ENCODE data around the gene PRKCA. TPM values are rescaled to one million over a fixed set of nuclear protein-coding genes. Genes with fewer than 3 reads are reported as not detected.
"Not testable (repeated sequence)": the region's sequence is repeated elsewhere in the genome, so short reads cannot be mapped to it uniquely, and the experiment has no call there.

The PRKCA gene
- total RNA-seq, 1 donor from 2014 or later: 29.0 TPM

GRCh38 chr17:66483906-66484305 lies 181.5 kb downstream of the PRKCA start:
- DNase-seq (no peak), ATAC-seq (no peak)
- Histone ChIP-seq H3K9me3 (no peaks in the 10 kb centered on the region), H3K36me3 (no peaks in the 10 kb centered on the region), H3K4me3 (no peak overlapping the region), H3K4me1 (no peaks in the 10 kb centered on the region), H3K27ac (no peak overlapping the region), H3K27me3 (ENCODE audit: low read depth) (no peaks in the 10 kb centered on the region)
- TF ChIP-seq CTCF (IDR thresholded peaks at IDR 0.05): no peak
- intact Hi-C loops (cut with DNase I): no loop called here

- H3K9me3 ChIP-seq: no peaks in the 10 kb centered on the region
These were observed 183.0 kb downstream of the PRKCA start for GRCh38 chr17:66485309-66485947.

GRCh38 chr17:66487121-66487520 lies 184.7 kb downstream of the PRKCA start:
- intact Hi-C loops (cut with DNase I): no loop called here
- TF ChIP-seq CTCF (IDR thresholded peaks at IDR 0.05): no peak
- ATAC-seq (no peak), DNase-seq (no peak)
- no peaks in the 10 kb centered on the region for H3K4me1 ChIP-seq
- no peaks in the 10 kb centered on the region for H3K9me3 ChIP-seq
- H3K36me3 ChIP-seq: no peaks in the 10 kb centered on the region
- H3K27ac ChIP-seq: no peak overlapping the region
- H3K27me3 ChIP-seq (ENCODE audit: low read depth): no peaks in the 10 kb centered on the region
- no peak overlapping the region for H3K4me3 ChIP-seq

More at GRCh38 chr17:66485309-66485947, 183.0 kb downstream of the PRKCA start:
- DNase-seq (no peak), ATAC-seq (no peak)
- intact Hi-C loops (cut with DNase I): no loop called here
- H3K27me3 ChIP-seq (ENCODE audit: low read depth): no peaks in the 10 kb centered on the region
- no peak for TF ChIP-seq CTCF (IDR thresholded peaks at IDR 0.05)
- H3K36me3 ChIP-seq: no peaks in the 10 kb centered on the region
- H3K4me1 ChIP-seq: no peaks in the 10 kb centered on the region
- no peak overlapping the region for H3K4me3 ChIP-seq
- no peak overlapping the region for H3K27ac ChIP-seq

- Histone ChIP-seq H3K27me3 (ENCODE audit: low read depth) (no peaks in the 10 kb centered on the region), H3K9me3 (no peaks in the 10 kb centered on the region), H3K4me3 (no peak overlapping the region), H3K36me3 (no peaks in the 10 kb centered on the region), H3K27ac (no peak overlapping the region), H3K4me1 (no peaks in the 10 kb centered on the region)
- ATAC-seq (no peak), DNase-seq (no peak)
- no peak for TF ChIP-seq CTCF (IDR thresholded peaks at IDR 0.05)
- intact Hi-C loops (cut with DNase I): no loop called here
These were observed 185.6 kb downstream of the PRKCA start for GRCh38 chr17:66487981-66488468.

- Histone ChIP-seq H3K36me3 (no peaks in the 10 kb centered on the region), H3K27me3 (ENCODE audit: low read depth) (no peaks in the 10 kb centered on the region), H3K9me3 (no peaks in the 10 kb centered on the region), H3K27ac (no peak overlapping the region), H3K4me1 (no peaks in the 10 kb centered on the region), H3K4me3 (no peak overlapping the region)
- DNase-seq (no peak), ATAC-seq (no peak)
- TF ChIP-seq CTCF (IDR thresholded peaks at IDR 0.05): no peak
- intact Hi-C loops (cut with DNase I): no loop called here
These were observed 186.5 kb downstream of the PRKCA start for GRCh38 chr17:66488864-66489263.

GRCh38 chr17:66489576-66489975 lies 187.2 kb downstream of the PRKCA start:
- intact Hi-C loops (cut with DNase I); H3K36me3 ChIP-seq; ATAC-seq; H3K27ac ChIP-seq; DNase-seq; H3K9me3 ChIP-seq; H3K4me3 ChIP-seq; H3K4me1 ChIP-seq; H3K27me3 ChIP-seq (ENCODE audit: low read depth): not testable (repeated sequence)
